AG09309 (cell line): ENCODE data around the gene AKTIP.

Experiments used
- DNase-seq: peaks from one replicate; pipeline ENCODE4 v3.0.0-alpha.2; 2010; ENCODE audit warnings: low read depth
- H3K4me3 ChIP-seq: 2 replicates; pipeline ENCODE4 v1.5.1; 2011; ENCODE audit warnings: mild to moderate bottlenecking, low read depth, low read length, moderate library complexity; ENCODE audit not compliant: control insufficient read depth
- TF ChIP-seq, protein P1 (sequence below): IDR thresholded peaks from 2 replicates; pipeline ENCODE4 v1.5.1; 2011; ENCODE audit warnings: mild to moderate bottlenecking, low read depth, low read length, inconsistent platforms; ENCODE audit not compliant: insufficient read depth, control insufficient read depth; ENCODE audit errors: missing control alignments

The AKTIP gene

GRCh38 chr16:53453928-53454327 is 49.1 kb downstream of the AKTIP start:
- DNase-seq, result no peak
- TF ChIP-seq, protein P1, sequence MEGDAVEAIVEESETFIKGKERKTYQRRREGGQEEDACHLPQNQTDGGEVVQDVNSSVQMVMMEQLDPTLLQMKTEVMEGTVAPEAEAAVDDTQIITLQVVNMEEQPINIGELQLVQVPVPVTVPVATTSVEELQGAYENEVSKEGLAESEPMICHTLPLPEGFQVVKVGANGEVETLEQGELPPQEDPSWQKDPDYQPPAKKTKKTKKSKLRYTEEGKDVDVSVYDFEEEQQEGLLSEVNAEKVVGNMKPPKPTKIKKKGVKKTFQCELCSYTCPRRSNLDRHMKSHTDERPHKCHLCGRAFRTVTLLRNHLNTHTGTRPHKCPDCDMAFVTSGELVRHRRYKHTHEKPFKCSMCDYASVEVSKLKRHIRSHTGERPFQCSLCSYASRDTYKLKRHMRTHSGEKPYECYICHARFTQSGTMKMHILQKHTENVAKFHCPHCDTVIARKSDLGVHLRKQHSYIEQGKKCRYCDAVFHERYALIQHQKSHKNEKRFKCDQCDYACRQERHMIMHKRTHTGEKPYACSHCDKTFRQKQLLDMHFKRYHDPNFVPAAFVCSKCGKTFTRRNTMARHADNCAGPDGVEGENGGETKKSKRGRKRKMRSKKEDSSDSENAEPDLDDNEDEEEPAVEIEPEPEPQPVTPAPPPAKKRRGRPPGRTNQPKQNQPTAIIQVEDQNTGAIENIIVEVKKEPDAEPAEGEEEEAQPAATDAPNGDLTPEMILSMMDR, result no peak
- no peak overlapping the region for H3K4me3 ChIP-seq

DNA sequence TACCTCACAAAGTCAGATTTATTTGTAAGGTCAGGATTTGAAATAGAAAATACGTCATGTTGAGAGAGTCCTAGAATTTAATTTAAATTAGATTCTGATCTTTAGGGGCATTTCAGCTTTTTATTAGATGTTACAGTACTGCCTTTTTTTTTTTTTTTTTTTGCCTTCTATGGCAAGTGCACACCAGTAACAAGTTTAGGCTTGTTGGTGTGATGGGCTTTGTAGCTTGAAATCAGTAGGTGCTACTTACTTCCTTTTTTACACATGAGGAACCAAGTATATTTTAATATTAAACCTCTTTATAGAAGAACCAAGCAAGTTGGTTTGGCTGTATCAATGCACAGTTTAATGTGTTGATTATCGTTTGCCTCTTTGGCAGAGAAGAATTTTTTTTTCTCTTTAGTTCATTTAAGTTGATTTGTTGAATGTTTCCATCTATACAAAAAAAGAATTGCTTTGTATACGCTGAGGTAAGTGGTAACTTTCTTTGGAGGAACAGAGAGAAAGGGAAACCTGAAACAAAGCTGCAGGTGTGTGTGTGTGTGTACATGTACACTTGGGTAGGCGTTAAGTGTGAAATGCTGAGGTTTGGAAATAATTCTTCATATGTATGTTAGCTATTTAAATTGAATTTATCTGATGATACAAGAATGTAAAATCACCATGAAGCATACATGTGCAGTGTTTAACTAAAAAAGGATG is 53.0 kb downstream of the AKTIP start:
- TF ChIP-seq, protein P1, result no peak
- H3K4me3 ChIP-seq, result no peak overlapping the region
- no peak for DNase-seq

GRCh38 chr16:53446090-53446489 is 56.9 kb downstream of the AKTIP start:
- DNase-seq, result no peak
- TF ChIP-seq, protein P1, result no peak
- H3K4me3 ChIP-seq, result no peak overlapping the region

DNA sequence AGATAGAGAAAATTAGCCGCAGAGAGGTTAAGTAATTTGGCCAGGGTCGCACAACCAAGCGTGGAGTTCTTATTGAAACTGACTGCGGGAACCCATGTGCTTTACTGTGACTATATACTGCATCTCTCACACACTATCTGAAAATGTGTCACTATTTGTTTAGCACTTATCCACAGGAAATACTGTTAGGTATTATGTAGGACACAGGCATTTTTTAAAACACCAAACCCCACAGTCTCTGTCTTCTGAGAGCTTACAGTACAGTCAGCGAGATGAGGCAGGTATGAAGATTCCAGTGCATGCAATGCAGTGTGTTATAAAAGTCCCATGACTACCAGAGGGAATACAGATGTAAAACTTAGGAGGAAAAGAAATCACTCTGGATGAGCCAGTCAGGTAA is 57.5 kb downstream of the AKTIP start:
- no peak for DNase-seq
- TF ChIP-seq, protein P1, result no peak
- no peak overlapping the region for H3K4me3 ChIP-seq
